GM18867 (cell line): ENCODE measurements around the gene CTNNA3.
"Not testable (repeated sequence)": the region's sequence is repeated elsewhere in the genome, so short reads cannot be mapped to it uniquely, and the experiment has no call there.

Source experiments
- ATAC-seq: cut with Tn5 transposase; IDR thresholded peaks from one replicate; pipeline ENCODE4 v1.9.1; 2021; ENCODE audit warnings: mild to moderate bottlenecking, moderate library complexity; ENCODE audit not compliant: unreplicated experiment

Gene CTNNA3

DNA sequence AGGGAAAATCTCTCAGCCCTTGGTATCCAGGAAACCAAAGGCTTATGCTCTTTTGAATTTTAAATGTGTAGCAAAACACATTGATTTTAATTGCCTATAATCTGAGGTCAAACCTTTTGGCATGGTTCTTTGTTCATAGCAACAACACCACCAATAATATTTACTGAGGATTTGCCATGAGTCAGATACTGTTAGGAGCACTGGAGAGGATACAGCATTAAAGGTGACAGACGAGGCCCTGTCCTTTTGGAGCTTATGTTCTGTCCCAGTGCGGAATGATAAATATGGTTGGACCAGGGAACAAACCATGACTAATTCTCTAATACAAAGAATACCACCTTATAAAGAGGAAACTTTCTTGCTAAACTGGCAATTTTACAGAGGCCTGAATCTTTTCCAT is 176.6 kb downstream of the CTNNA3 start:
- no peak for ATAC-seq

- no peak for ATAC-seq
Measured at GRCh38 chr10:67518756-67519155, 177.2 kb downstream of the CTNNA3 start.

- no peak for ATAC-seq
Measured at GRCh38 chr10:67518043-67518442, 178.0 kb downstream of the CTNNA3 start.

GRCh38 chr10:67506757-67507091 is 189.3 kb downstream of the CTNNA3 start:
- no peak for ATAC-seq

DNA sequence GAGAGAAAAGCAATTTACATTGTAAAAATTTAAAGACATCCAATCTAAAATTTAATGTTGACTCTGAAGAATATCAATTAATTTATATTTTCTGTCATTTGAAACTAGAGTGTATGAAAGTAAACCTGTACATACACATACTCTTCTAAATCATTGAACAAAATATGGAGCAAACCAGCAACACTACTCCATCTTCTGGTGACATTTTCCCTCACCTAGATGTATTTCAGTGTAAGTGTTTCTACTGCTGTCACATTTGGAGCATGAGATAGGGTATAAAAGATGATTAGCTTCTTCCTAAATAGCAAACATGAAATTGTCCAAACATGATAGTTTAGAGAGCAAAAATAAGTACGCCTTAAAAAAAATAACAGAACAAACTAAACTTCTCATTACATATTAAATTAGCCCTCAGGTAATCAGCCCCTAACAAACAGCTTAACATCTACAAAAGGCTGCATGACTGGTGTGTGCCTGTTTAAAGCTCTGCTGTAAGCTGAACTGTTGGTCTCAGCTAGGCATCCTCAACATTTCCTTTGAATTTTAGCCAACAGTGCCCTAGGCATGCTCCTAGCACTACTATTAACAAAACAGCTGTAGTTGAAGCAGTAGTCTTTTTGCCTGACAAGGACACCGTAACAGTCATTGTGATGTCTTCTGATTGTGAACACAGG is 189.8 kb downstream of the CTNNA3 start:
- no peak for ATAC-seq

DNA sequence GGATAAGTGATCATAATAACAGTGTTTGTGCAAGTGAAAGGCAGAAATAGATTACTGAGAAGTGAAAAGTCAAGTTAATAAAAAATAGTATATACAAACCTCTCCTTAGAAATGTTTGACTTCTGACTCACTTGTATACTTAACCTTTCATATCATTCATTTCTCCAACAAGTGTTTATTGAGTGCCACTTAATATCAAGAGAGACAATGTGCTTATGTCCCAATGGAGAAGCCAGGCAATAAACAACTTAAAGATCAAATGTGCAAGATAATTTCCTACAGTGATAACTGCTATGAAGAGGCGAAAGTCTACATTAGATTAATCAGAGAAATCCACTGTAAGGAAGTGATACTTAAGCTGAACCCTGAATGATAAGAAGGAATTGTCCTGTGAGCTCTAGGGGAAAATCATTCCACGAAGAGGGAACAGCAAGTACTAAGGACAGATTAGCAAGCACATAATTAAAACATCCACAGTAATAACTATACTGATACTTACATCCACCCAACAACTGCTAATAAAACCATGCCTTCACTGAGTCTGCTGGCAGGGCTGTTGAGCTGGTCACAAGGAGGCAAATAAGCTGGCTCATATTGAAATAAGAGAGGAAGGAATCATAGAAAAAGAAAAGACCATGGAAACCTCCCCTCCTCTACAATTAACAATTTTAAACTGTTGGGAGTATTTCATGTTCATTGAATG is 203.5 kb downstream of the CTNNA3 start:
- no peak for ATAC-seq

- no peak for ATAC-seq
Measured at GRCh38 chr10:67487906-67488619, 207.9 kb downstream of the CTNNA3 start.

DNA sequence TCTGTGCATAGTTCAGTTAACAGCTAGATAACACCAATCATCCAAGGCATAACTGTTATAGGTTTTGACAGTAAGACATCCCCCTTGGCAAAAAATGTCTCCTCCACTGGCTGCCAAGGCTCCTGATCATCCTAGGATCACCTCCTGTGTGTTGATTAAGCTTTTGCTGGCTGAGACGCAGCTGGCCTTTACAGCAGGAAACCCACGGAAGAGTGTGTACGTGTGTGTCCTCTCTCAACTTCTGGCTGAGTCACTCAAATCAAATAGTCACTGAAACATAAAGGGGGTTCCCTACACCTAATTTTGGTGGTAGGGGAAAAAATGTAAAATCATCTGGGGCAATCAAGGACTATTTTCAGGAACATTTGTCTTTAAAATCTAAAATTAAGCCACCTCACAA is 208.8 kb downstream of the CTNNA3 start:
- no peak for ATAC-seq

DNA sequence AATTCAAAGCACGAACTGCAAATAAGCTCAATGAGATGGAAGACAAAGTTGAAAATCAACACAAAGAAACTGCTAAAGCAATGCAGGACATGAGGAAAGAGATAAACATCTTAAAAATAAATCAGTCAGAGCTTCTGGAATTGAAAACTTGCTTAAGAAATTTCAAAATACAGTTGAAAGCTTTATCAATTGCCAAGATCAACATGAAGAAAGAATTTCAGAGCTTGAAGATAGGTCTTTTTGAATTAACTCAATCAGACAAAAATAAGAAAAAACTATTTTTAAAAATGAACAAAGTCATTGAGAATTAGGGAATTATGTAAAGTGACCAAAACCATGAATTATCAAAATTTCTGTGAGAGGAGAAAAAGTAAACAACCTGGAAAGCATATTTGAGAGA is 218.1 kb downstream of the CTNNA3 start:
- ATAC-seq: no peak

- ATAC-seq: no peak
Measured at GRCh38 chr10:67476201-67476600, 219.8 kb downstream of the CTNNA3 start.

GRCh38 chr10:67473850-67474633 is 222.0 kb downstream of the CTNNA3 start:
- ATAC-seq: no peak

DNA sequence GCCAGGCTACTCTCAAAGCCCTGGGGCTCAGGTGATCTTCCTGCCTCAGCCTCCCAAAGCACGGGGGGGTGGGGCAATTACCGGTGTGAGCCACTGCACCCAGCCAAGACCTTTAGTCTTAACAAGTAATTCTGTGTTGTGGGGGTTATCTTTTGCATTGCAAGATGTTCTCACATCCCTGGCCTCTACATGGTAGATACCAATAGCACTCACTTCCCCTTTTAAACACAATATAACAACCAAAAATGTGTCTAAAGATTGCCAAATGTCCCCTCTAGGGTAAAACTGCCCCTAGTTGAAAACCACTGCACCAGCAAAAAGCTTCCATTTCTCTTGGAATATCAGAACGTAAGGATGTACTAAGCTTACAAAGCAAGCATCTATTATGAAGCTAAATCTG is 225.0 kb downstream of the CTNNA3 start:
- ATAC-seq: peak; percentile 49

GRCh38 chr10:67464278-67464677 is 231.7 kb downstream of the CTNNA3 start:
- no peak for ATAC-seq

GRCh38 chr10:67452892-67453291 is 243.1 kb downstream of the CTNNA3 start:
- ATAC-seq: no peak

GRCh38 chr10:67438605-67439304 is 257.2 kb downstream of the CTNNA3 start:
- ATAC-seq: no peak

- ATAC-seq: no peak
Measured at GRCh38 chr10:67433276-67433675, 262.7 kb downstream of the CTNNA3 start.

DNA sequence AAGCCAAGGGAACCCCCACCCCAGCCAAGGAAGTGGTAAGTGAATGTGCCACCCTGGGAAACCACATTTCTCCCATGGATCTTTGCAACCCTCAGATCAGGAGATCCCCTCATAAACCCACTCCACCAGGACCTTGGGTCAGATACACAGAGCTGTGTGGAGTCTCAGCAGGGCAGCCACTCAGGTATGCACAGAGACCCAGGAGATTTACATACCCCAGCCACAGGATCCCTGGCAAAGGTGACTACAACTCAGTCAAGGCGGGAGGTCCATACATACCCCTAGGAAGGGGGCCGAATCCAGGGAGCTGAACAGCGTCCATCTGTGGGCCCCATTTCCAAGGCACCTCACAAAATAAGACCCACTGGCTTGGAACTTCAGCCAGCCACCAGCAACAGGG is 293.4 kb downstream of the CTNNA3 start:
- no peak for ATAC-seq

- no peak for ATAC-seq
Measured at GRCh38 chr10:67401711-67402110, 294.3 kb downstream of the CTNNA3 start.

GRCh38 chr10:67386841-67387533 is 309.0 kb downstream of the CTNNA3 start:
- not testable (repeated sequence) for ATAC-seq

DNA sequence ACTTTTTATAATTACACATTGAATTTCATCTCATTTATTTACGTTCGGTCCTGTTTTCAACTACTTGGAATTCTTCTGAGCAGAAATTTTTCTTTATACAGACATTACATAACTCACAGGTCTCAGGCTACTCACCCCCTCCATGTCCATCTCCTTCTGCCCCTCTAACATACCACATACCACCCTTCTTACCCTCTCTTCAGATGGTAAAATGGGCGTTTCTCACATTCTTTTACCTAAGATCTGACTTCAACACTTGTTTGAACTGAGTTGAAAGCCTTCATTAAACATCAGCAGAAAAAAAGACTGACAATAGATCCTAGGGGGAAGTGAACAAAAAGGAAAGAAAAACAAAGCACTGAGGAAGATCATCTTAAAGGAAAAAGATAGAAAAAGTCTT is 309.7 kb downstream of the CTNNA3 start:
- no peak for ATAC-seq
